ENCODE data around the gene ING3. TPM values are rescaled to one million over a fixed set of nuclear protein-coding genes. Genes with fewer than 3 reads are reported as not detected.

The ING3 gene
- total RNA-seq, 1 experiment from 2014 or later: 16.1 TPM

DNA sequence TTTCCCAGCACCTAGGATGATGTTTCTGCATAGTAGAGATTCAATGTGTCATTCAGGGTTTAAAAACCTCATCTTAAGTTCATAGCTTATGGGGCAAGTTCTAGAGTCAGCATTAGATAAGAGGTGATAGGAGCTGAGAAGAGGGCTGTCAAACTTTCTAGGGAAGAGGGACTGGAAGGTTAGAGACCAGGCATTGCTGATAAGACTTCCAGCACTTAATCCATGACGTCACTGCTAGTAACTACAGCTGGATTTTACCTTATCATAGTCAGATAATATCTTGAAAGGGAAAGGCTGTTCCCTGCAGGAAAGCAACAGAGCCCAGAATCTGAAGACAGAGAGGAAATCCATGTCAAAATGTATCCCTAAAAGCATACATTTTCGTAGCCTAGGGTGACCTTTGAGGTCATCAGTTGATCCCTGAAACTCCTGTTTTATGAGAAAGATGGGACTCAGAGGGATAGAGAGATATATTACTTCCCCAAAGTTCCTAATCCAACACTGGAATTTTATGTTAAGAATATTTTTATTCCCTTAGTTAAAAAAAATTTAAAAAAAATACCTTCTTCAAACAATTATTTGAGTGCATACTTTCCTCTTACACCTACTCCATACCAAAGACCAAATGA lies 34.7 kb downstream of the ING3 start:
- POLR2A ChIA-PET (ENCODE audit: low non-redundant PET): interaction anchor here (0.7 kb wide), 1 partner anchor 35 kb away, joined by 5 read pairs; the partner anchor contains the start of gene ING3
- DNase-seq (ENCODE audit: low spot score): no peak

DNA sequence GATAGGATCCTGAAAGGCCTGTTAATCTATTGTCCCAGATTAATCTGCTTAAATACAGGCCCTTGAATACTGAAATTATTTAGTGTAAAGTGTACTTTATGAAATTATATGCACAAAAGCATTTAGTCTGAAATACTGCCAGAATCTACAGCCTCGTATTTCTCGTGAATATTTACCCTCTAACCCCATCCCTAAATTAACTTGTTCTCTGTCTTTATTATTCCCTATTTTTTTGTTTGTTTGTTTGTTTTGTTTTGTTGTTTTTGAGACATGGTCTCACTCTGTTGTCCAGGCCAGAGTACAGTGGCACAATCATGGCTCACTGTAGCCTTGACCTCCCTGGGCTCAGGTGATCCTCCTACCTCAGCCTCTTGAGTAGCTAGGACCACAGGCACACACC lies 35.3 kb downstream of the ING3 start:
- Histone ChIP-seq H3K36me3 (ENCODE audit: insufficient read depth, low read length, poor library complexity, severe bottlenecking) (no peaks in the 10 kb centered on the region), H3K9me3 (ENCODE audit: low read depth, low read length, poor library complexity, severe bottlenecking) (no peaks in the 10 kb centered on the region), H3K27ac (ENCODE audit: low read depth, low read length, poor library complexity, severe bottlenecking) (no peak overlapping the region), H3K4me1 (ENCODE audit: insufficient read depth, low read length, poor library complexity, severe bottlenecking) (peaks cover 4% of the 10 kb centered on the region), H3K4me3 (ENCODE audit: low read depth, low read length, poor library complexity, severe bottlenecking) (no peak overlapping the region), H3K27me3 (replicated peaks; ENCODE audit: insufficient read depth, low read depth, low read length, poor library complexity) (no peaks in the 10 kb centered on the region)
- POLR2A ChIA-PET (ENCODE audit: low non-redundant PET): no interaction called here
- BruUV-seq (replicated peaks): no TSS peak
- no peak for DNase-seq (ENCODE audit: low spot score)
- CTCF ChIA-PET: interaction anchor here (0.7 kb wide), 1 partner anchor 47 kb away, joined by 5 read pairs; no protein-coding TSS in a partner anchor
- no peak for TF ChIP-seq EZH2 (IDR thresholded peaks at IDR 0.05; ENCODE audit: borderline replicate concordance, low read depth, low read length, poor library complexity, severe bottlenecking)
- TF ChIP-seq, protein P1, sequence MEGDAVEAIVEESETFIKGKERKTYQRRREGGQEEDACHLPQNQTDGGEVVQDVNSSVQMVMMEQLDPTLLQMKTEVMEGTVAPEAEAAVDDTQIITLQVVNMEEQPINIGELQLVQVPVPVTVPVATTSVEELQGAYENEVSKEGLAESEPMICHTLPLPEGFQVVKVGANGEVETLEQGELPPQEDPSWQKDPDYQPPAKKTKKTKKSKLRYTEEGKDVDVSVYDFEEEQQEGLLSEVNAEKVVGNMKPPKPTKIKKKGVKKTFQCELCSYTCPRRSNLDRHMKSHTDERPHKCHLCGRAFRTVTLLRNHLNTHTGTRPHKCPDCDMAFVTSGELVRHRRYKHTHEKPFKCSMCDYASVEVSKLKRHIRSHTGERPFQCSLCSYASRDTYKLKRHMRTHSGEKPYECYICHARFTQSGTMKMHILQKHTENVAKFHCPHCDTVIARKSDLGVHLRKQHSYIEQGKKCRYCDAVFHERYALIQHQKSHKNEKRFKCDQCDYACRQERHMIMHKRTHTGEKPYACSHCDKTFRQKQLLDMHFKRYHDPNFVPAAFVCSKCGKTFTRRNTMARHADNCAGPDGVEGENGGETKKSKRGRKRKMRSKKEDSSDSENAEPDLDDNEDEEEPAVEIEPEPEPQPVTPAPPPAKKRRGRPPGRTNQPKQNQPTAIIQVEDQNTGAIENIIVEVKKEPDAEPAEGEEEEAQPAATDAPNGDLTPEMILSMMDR (conservative IDR thresholded peaks at IDR 0.05; ENCODE audit: low read depth, low read length): no peak
- intact Hi-C loops (cut with micrococcal nuclease; ENCODE audit: unreplicated experiment): loop anchor here (10.0 kb wide), 1 partner anchor 349 kb away; no protein-coding TSS in a partner anchor

More for the DNA sequence above, 34.7 kb downstream of the ING3 start:
- CTCF ChIA-PET: no interaction called here
- Histone ChIP-seq H3K36me3 (ENCODE audit: insufficient read depth, low read length, poor library complexity, severe bottlenecking) (no peaks in the 10 kb centered on the region), H3K4me3 (ENCODE audit: low read depth, low read length, poor library complexity, severe bottlenecking) (no peak overlapping the region), H3K4me1 (ENCODE audit: insufficient read depth, low read length, poor library complexity, severe bottlenecking) (peaks cover 4% of the 10 kb centered on the region), H3K27me3 (replicated peaks; ENCODE audit: insufficient read depth, low read depth, low read length, poor library complexity) (no peaks in the 10 kb centered on the region), H3K27ac (ENCODE audit: low read depth, low read length, poor library complexity, severe bottlenecking) (no peak overlapping the region), H3K9me3 (ENCODE audit: low read depth, low read length, poor library complexity, severe bottlenecking) (no peaks in the 10 kb centered on the region)
- intact Hi-C loops (cut with micrococcal nuclease; ENCODE audit: unreplicated experiment): loop anchor here (10.0 kb wide), 1 partner anchor 350 kb away; no protein-coding TSS in a partner anchor
- TF ChIP-seq EZH2 (IDR thresholded peaks at IDR 0.05; ENCODE audit: borderline replicate concordance, low read depth, low read length, poor library complexity, severe bottlenecking): no peak
- TF ChIP-seq, protein P1 (conservative IDR thresholded peaks at IDR 0.05; ENCODE audit: low read depth, low read length): no peak
- no TSS peak for BruUV-seq (replicated peaks)

DNA sequence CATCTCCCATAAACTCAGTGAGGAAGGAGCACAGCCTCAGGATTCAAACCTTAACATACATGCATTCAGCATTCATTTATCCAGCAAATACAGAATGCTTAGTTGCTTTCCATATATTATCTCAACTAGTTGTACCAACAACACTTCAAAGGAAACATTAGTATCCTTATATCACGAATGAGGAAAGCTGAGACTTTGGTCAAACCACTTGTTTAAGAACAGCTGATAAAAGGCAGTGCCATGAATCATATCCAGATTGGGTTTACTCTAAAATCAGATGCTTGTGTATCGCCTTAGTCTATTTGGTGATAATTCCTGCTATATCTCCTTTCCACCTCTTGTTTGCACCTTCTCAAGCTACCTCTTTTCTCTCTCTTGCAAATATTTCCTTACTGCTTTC lies 36.1 kb downstream of the ING3 start:
- no peaks in the 10 kb centered on the region for H3K36me3 ChIP-seq (ENCODE audit: insufficient read depth, low read length, poor library complexity, severe bottlenecking)
- no peaks in the 10 kb centered on the region for H3K27me3 ChIP-seq (replicated peaks; ENCODE audit: insufficient read depth, low read depth, low read length, poor library complexity)
- ChIA-PET CTCF (interaction anchor here (2.5 kb wide), 1 partner anchor 121 kb away, joined by 12 read pairs; no protein-coding TSS in a partner anchor), POLR2A (ENCODE audit: low non-redundant PET) (no interaction called here)
- intact Hi-C loops (cut with micrococcal nuclease; ENCODE audit: unreplicated experiment): loop anchor here (1.0 to 10.0 kb wide), 3 partner anchors 95 to 348 kb away; no protein-coding TSS in a partner anchor
- TF ChIP-seq, protein P1 (conservative IDR thresholded peaks at IDR 0.05; ENCODE audit: low read depth, low read length): no peak
- no peak for TF ChIP-seq EZH2 (IDR thresholded peaks at IDR 0.05; ENCODE audit: borderline replicate concordance, low read depth, low read length, poor library complexity, severe bottlenecking)
- no peak overlapping the region for H3K27ac ChIP-seq (ENCODE audit: low read depth, low read length, poor library complexity, severe bottlenecking)
- H3K4me1 ChIP-seq (ENCODE audit: insufficient read depth, low read length, poor library complexity, severe bottlenecking): peaks cover 9% of the 10 kb centered on the region
- DNase-seq (ENCODE audit: low spot score): no peak
- no peaks in the 10 kb centered on the region for H3K9me3 ChIP-seq (ENCODE audit: low read depth, low read length, poor library complexity, severe bottlenecking)
- BruUV-seq (replicated peaks): no TSS peak
- no peak overlapping the region for H3K4me3 ChIP-seq (ENCODE audit: low read depth, low read length, poor library complexity, severe bottlenecking)
